Left kidney (tissue), 8 donors: Measurements from ENCODE around the gene DEFB115. TPM values are rescaled to one million over a fixed set of nuclear protein-coding genes. Genes with fewer than 3 reads are reported as not detected.
"Not testable (repeated sequence)": the region's sequence is repeated elsewhere in the genome, so short reads cannot be mapped to it uniquely, and the experiment has no call there.

Experiments used
- DNase-seq: peaks from one replicate; pipeline ENCODE4 v3.0.0-alpha.2; 2013
- long read RNA-seq, 8 donors: transcript quantifications; one replicate each; lab custom pipeline, GENCODE V29; 2026
- polyA plus RNA-seq: library from polyadenylated mRNA; unstranded; fragments of 120-200 nt; gene quantifications from one replicate; pipeline ENCODE4 v1.2.1, GENCODE V29; 2013; ENCODE audit not compliant: insufficient read length

Gene DEFB115, protein sequence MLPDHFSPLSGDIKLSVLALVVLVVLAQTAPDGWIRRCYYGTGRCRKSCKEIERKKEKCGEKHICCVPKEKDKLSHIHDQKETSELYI
- polyA plus RNA-seq, result not detected
- long read RNA-seq, donor 1, result 0 reads
- long read RNA-seq, donor 2, result 0 reads
- long read RNA-seq, donor 3, result 0 reads
- long read RNA-seq, donor 4, result 0 reads
- long read RNA-seq, donor 5, result 0 reads
- long read RNA-seq, donor 6, result 0 reads
- long read RNA-seq, donor 7, result 0 reads
- long read RNA-seq, donor 8, result 0 reads

DNA sequence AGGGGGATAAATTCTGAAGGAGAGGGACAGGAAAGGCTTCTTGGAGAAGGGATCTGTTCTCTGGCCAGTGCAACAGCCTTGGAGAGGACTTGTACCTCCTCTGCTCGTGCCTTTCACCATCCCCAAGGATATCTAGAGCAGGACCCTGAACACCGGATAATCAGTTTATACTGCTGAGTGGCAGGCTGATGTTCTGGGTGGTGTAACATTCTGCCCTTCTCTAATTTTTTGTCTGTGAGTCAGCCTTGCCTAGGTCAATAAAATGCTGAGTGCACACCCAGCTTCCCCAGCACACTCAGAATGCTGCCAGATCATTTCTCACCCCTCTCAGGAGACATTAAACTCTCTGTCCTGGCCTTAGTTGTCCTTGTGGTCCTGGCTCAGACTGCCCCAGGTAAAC is at the start of gene DEFB115:
Gene DEFB115, plus strand, starts transcription at position 301 of the 400 bp plus-strand sequence. Its CDS starts 0 bp downstream, at position 301.
- DNase-seq, result no peak

DNA sequence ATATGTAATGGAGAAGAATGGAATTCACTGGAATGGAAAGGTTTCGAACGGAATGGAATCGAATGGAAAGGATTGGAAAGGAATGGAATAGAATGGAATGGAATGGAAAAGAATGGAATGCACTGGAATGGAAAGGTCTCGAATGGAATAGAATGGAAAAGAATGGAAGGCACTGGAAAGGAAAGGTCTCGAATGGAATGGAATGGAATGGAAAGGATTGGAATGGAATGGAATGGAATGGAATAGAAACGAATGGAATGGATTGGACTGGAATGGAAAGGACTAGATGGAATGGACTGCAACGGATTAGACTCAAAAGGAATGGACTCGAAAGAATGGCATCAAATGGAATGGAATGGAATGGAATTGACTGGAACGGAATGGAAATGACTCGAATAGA is 20.5 kb upstream of the DEFB115 start:
- no peak for DNase-seq

DNA sequence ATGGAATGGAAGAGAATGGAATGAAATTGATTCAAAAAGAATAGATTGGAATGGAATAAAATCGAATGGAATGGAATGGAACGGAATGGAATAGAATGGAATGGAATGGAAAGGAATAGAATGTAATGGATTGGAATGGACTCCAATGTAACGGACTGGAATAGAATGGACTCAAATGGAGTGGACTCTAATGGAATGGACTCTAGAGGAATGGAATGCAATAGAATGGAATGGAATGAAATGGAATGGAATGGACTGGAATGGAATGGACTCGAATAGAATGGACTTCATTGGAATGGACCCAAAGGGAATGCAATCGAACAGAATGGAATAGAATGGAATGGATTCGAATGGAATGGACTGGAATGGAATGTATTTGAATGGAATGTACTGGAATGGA is 19.7 kb upstream of the DEFB115 start:
- no peak for DNase-seq

DNA sequence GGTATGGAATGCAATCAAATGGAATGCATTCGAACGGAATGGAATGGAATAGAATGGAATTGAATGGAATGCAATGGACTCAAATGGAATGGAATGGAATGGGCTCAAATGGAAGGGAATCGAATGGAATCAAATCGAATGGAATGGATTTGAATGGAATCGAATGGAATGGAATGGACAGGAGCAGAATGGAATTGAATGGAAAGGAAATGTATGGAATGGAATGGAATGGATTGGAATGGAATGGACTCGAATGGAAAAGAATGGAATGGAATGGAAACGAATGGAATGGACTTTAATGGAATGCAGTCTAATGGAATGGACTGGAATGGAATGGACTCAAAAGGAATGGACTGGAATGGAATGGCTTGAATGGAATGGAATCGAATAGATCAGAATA is 18.3 kb upstream of the DEFB115 start:
- no peak for DNase-seq

DNA sequence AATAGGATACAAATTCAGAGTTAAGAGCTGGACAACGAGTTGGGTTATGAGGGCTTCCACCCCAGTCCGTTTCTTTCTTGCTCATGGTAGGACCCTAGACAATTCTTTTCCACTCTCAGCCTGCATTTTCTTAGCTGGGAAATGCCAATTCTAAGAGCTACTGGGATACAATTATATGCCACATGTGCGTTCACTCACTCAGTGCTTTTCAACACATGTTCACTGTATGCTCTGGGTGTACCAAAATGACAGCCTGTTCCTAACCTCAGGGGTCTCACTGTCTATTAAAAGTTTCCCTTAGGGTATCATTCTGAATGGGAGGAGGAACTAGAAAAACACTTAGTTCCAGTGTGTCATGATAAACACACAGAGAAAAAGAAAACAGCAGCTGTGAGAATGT is 505 bp upstream of the DEFB115 start:
- DNase-seq, result no peak

DNA sequence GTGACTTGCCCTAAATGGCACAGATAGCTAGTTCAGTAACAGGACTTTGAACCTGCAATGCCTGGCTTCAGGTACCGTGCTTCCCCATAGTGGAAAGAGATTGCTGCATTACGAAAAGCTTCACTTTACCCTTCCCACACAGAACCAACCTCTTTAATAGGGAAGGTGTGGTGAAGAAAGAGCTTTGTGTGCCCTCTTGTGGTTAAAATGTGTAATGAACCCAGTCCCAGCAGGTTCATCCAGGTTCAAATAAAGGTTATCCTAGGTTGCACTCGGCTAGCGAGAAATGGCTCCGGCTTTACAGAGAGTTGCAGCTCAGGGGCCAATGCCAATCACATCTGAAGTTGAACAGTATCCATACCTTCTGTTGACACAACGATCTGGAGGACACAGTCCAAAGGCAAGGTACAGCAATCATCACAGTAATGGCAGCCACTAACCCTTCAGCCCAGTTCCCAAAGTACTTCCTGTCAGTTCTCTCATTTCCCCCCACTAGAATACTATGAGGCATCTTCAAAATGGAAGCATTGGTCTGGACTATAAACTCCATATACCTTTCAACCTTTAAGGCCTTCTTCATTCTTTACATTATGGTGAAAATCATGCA is 3.0 kb downstream of the DEFB115 start:
- no peak for DNase-seq

DNA sequence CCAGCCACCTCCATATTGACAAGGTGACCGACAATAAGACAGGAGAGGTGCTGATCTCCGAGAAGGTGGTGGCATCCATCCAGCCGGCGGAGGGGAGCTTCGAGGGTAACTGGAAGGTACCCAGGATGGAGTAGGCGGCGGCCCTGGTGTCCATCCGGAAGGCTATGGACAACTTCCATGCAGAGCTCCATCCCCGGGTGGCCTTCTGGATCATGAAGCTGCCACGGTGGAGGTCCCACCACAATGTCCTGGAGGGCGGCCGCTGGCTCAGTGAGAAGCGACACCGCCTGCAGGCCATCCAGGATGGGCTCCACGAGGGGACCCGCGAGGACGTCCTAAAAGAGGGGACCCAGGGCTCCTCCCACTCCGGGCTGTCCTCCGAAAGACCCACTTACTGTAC is 17.0 kb downstream of the DEFB115 start:
- no peak for DNase-seq

DNA sequence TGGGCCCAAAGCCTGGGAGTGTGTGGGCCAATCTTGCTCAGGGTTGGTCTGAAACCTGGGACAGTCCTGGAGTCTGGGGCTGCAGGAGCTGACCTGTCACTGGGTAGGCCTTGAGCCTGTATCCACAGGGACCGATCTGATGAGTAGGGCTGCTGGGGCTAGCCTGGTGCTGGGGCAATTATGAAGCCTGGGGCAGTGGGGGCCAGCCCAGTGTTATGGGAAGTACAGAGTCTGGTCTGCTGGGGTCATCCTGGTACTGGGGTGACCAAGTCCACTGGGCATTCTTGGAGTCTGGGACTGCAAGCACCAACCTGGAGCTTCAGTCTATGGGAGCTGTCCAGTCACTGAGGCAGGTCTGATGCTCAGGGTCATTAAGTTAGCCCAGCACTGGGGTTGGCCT is 20.7 kb downstream of the DEFB115 start:
- DNase-seq, result no peak

DNA sequence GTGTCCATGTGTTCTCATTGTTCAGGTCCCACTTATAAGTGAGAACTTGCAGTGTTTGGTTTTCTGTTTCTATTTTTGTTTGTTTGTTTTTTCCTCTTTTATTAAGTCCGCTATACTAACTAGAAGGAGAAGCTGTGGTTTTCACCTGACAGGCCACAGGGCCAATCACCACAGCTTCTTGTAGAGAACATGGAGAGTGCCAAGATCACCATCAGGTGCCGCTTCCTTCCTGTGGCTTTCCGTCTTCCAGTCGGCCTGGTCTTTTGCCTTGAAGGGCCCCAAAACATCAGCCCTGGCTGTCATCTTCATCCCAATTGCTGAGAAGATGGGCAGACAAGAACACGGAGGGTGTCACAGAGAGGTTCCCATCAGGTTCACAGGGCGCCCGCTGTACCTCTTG is 27.5 kb downstream of the DEFB115 start:
- DNase-seq, result not testable (repeated sequence)

DNA sequence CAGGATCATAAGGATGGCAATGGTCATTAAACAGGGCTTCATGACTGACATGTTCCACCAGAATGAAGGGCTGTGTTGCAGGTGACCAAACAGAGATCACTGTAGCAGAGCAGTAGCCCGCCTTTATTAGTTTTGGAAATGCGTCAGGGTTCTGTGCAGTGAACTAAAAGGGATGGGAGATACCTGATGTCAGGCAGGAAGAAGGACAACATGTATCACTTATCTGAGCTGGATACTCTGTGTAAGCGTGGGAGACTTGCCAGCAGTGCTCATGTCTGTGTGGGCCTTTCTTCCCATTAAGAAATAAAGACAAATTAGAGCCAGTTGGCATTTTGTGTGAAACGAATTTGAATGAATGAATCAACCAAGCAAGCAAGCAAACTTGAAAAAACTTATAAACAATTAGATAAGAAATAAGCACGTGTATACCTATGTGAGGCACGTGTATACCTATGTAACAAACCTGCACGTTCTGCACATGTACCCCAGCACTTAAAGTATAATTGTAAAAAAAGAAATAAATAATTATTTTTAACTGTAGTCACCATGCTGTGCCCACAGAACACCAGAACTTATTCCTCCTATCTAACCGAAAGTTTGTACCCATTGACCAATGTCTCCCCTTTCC is 51.2 kb downstream of the DEFB115 start, which contains the start of gene DEFB116:
Gene DEFB116, minus strand, starts transcription at position 51 of the 628 bp plus-strand sequence. Its CDS starts 0 bp downstream, at position 51.
- no peak for DNase-seq

Other genes with a start within 250 kb of the DEFB115 start
- not detected for gene DEFB116, start 50.9 kb downstream of the DEFB115 start, polyA plus RNA-seq
- gene DEFB118, start 110.9 kb downstream of the DEFB115 start, polyA plus RNA-seq, result not detected
- gene DEFB119, start 132.9 kb downstream of the DEFB115 start, polyA plus RNA-seq, result not detected
- gene DEFB121, start 148.6 kb downstream of the DEFB115 start, polyA plus RNA-seq, result not detected
- not detected for gene DEFB123, start 183.0 kb downstream of the DEFB115 start, polyA plus RNA-seq
- gene DEFB124, start 217.5 kb downstream of the DEFB115 start, polyA plus RNA-seq, result 0.48 TPM
- gene REM1, start 217.6 kb downstream of the DEFB115 start, polyA plus RNA-seq, result 0.28 TPM